GM18526 (cell line): ENCODE data around the gene SLC9A3.

Source experiments
- POLR2A ChIP-seq: IDR thresholded peaks from 3 replicates; pipeline ENCODE4 v1.6.1; 2011; ENCODE audit not compliant: insufficient read length; ENCODE audit errors: extremely low read depth

Gene SLC9A3

DNA sequence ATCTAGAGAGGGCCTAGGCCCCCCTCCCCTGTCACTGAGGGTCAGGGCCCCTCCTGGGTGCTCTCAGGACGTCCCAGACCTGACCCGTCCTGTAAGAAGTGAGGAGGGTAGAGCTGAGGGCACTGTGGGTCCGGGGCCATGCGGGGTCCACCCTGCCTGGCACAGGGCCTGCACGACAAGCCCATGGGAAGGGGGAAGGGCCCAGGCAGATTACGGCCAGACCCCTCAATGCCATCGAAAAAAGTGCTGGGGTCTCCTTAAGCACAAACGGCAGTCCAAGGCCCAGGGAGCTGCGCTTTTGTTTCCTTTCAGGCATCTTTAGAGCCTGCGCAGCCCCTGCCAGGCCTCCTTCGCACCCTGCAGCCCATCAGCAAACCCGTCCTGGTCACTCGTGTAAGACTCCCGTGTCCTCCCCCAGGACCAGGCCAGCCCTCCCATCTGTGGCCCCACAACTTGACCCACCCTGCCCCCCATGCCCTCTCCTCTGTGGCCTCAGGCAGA lies 85.7 kb downstream of the SLC9A3 start:
- no peak for TF ChIP-seq POLR2A

DNA sequence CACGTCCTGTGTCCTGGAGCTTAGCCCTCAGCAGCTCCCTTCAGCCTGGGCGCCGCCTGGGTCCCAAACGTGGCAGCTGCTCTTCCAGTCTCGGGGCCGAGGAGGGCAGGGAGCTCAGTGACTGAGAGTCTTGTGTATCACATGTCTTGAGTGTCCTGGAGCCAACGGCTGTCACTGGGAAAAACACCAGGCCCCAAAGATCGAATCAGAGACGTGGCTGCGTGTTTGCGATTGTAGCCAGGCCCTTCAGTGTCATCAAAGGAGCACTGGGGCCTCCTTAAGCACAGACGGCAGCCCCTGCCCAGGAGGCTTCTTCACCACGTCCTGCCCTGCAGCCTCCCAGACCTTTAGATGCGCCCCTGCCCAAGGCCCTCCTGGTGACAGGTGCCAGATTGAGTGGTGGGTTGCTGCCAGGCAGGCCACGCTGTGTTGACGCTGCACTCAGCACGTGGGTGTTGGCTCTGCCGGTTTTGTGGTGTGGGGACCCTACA lies 86.9 kb downstream of the SLC9A3 start:
- TF ChIP-seq POLR2A = no peak

DNA sequence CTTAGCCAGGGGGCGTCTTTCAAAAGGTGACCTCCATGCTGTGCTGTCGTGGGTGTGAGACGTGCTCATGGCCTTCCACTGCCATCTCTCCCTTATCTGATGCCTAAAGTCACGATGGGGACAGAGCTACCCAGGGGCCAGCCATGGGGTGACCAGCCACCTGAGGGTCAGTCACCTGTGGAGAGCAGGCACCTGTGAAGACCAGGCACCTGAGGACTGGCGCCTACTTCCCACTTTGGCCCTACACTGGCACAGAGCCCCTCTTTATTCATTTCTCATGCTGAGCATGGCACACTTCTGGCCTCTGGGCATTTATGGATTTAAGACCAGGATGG lies 87.6 kb downstream of the SLC9A3 start:
- TF ChIP-seq POLR2A = no peak

DNA sequence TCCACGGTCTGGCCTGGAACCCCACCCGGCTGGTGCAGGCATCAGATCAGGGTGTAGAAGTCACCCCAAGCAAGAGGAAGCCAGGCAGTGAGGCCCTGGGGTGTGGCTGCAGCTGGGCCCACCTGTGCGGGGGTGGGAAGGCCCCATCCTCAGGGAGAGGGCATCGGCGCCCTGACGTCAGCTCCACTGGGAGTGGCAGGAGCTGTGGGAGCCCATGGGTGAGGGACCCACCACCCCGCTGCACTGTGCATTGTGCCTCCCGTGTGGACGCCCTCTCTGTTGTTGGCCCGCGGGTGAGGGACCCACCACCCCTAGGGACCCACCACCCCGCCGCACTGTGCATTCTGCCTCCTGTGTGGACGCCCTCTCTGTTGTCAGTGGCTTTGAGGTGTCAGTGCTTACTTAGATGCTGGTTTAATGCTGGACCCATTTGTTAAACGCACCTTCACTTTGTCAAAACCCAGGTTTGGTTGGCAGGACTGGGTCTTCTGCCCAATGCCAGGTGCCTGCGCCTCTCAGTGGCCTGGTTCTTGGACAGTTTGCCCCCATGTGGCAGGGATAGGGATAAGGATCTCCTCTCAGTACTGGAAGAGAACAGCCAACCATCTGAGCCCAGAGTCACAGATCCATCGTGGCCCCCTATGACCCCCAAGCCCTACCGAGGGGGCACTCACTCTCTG lies 88.1 kb downstream of the SLC9A3 start:
- no peak for TF ChIP-seq POLR2A

DNA sequence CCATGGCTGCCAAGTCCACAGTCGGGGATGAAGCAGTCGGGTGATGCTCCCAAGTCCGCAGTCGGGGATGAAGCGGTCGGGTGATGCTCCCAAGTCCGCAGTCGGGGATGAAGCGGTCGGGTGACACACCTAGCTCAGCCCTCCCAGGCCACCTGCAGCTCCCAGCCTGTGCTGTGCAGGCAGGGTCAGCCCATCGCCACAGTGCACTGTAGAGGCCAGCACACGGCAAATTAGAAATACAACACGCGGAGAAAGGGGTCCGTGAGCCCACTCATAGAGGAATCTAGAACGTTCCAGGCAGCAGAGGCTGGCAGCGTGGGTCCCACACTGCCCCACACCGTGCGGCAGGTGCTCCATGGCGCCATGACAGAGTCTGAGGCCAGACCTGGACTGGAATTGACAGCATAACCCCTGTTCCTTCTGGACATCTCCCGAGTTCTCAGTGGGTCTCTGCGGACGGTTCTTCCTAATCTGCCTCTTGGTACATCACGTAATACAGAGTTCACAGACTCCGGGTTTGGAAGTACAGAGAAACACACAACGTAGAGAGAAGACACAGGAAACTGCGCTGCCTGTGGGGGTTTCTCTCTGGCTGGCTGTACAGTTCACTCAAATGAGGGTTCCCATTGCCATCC lies 89.0 kb downstream of the SLC9A3 start:
- no peak for TF ChIP-seq POLR2A

DNA sequence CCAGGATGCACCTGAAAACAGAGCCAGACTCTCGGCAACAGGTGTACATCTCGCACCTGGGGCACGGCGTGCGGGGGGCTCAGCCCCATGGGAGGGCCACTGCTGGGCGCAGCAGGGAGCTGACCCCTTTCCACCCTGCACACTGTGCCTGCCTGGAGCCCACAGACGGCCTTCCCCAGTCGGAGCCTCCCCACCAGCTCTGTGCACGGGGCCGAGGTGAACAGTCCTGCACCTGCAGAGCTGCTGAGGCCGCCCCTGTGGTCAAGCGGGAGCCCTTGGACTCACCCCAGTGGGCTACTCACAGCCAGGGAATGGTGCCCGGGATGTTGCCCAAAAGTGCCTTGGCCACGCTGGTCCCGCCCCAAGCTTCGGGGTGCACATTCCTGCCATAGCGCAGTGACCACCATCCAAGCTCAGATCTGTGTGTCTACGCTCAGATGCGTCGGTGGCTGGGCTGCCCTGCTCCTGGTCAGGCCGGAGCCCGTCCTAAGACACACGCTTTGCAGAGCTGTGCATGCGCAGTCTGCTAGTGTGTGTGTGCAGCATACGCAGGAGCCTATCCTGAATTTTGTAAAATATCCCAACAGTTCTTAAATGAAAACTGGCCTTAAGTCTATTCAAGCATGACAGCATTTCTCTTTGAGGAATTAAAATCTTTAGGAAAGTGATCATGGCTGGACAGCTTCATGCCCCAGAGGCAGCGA lies 89.7 kb downstream of the SLC9A3 start:
- no peak for TF ChIP-seq POLR2A

DNA sequence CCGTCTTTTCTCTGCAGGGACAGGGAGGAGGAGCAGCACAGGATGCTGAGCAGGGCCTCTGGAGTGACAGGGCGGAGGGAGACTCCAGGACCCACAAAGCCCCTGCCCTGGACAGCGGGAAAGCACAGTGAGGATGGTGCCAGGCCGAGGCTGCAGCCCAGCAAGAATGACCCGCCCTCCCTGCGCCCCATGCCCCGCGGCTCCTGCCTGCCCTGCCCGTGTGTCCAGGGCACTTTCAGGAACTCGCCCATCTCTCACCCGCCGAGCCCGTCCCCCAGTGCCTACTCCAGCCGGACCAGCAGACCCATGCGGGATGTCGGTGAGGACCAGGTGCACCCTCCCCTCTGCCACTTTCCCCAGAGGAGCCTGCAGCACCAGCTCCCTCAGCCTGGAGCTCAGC lies 90.4 kb downstream of the SLC9A3 start:
- no peak for TF ChIP-seq POLR2A

DNA sequence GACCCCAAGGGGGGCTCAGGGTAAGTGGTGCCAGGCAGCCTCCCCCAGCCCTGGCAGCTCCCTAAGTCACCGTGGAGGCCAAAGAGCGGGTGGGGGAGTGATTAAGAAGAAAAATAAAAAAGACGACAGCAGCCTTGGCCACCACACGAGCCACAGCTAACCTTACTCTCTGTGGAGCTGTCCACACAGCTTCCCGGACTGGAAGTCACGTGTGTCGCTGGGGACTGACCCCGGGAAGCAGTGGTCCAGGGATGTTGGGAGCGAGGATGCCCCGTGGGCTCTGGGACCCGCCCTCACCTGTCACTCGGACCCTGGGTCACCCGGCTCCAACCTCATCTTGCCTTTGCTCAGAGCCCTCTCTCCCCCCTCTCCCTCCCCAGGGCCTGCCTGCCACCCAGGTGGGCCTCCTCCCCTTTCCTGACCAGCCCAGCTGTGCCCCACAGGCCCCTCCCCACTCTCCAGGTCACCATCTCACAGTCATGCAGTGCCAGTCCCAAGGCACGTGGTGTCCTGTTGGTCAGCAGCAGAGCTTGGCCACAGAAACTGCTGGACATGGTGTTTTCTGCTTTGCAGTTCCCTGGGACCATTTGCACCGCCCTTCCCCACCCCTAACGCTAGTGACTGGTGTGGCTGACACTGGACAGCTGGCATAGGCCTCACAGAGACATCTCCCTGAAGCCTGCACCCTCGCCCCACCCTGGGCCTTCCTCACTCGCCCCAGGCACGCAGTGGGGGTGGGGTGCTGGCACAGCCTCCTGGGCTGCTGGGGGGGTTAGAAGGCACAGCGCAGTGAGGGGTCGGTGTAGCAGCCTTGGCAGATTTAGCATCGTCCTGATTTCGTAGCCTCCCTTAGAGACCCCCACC lies 91.1 kb downstream of the SLC9A3 start:
- no peak for TF ChIP-seq POLR2A

DNA sequence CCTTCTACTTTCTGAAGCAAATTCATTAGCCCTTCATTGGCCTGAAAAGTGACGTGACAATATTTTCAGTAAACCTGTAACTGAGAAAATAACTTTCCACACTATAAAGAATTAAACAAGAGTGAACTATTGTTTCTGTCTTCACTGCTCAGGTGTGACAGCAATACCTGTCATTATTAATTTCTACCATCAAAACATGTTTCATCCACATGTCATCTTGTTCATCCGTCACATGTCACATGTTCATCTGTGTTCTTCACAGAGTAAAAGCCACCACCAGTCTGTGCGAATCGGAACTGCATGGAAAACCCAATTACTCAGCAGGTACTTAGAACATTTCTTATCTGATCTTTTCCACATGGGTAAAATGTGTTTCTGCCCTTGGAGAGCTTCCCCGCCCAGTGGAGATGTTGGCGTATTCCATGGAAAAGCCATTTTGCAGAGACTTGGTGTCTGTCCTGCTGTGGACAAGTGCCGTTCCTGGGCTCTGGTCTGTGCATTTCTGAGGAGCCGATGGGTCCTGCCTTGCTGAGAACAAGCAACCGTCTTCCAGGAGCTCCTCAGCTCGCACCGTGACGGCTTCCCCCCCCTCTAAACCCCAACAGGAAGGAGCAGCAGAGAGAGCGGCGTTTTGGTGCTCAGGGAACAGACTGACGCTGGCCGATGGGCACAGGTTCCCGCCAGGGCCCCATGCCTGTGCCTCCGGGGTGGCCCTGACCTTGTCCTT lies 91.9 kb downstream of the SLC9A3 start:
- TF ChIP-seq POLR2A = no peak

DNA sequence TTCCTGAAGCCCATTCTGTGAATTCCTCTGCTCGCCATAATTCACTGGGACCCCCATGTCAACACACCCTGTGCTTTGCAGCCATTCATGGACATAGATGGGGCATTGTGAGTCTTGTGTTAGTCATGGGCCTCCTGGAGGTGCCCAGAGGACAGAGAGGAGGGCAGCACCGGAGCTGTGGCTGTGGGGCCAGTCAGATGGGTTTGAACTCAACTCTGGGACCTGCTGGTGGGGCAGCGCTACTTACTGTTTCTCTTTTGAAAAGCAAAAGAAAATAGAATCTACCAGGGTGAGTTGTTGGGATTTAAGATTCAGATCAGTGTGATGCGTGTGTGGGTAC lies 92.6 kb downstream of the SLC9A3 start:
- TF ChIP-seq POLR2A = no peak

DNA sequence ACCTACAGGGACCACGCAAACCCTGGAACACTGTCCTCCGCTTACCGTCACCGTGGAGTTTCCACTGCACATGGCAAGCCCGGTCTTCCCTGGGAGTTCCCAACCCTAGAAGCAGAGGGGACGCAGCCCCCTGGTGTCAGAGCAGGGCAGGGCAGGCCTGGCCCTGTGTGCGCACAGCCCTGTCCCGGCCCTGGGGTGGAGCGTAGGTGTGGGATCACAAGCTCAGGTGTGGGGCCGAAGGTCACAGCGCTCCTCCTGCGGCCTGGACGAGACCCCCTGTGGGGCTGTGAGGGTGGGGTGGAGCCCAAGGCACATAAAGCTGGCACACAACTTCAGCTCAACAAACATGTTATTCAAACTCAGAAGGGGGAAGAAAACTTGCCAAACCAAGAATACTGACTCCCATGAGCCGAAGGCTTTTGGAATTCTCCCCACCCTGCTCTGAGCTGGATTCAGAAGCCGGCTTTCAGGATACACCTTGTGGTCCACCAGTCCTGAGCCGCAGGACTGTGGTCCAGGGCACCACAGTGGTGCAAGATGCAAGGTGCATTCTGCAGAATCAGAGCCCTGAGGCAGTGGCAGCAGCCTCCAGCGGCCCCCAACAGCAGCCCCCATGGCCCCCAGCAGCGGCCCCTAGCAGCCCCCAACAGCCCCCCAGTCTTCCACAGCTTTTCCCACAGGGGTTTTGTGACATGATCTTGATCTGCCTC lies 93.1 kb downstream of the SLC9A3 start:
- TF ChIP-seq POLR2A = no peak

DNA sequence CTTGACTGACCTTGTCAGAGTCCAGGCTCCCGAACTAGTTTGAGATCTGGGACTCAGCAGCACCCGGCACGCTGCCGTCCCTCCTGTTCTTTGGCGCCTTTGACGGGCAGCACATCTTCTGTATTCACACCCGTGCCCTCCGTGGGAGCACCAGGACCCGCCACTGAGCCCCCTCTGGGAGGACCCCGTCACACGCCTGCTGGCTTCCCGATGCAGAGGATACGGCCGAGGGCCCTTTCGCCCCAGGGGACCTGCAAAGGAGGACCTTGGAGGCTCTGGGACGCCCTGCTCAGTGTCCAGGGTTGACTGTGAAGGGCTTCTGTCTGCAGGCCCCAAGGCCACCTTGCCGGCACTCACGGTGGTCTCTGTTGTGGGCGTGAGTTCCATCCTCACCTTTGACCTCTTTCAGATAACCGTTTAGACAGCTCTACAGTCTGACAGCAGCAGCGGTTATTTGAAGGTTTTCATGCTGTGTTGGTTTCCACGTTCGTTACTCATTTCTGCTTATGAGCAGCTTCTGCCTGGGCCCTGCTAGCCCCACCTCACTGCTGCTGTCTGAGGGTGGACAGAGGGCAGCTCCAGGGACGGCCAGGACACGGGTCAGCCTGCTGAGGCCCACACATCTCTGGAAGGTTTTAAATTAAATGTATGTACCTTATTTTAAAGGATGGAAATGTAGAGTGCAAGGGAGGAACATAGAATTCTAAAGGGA lies 93.9 kb downstream of the SLC9A3 start:
- no peak for TF ChIP-seq POLR2A

DNA sequence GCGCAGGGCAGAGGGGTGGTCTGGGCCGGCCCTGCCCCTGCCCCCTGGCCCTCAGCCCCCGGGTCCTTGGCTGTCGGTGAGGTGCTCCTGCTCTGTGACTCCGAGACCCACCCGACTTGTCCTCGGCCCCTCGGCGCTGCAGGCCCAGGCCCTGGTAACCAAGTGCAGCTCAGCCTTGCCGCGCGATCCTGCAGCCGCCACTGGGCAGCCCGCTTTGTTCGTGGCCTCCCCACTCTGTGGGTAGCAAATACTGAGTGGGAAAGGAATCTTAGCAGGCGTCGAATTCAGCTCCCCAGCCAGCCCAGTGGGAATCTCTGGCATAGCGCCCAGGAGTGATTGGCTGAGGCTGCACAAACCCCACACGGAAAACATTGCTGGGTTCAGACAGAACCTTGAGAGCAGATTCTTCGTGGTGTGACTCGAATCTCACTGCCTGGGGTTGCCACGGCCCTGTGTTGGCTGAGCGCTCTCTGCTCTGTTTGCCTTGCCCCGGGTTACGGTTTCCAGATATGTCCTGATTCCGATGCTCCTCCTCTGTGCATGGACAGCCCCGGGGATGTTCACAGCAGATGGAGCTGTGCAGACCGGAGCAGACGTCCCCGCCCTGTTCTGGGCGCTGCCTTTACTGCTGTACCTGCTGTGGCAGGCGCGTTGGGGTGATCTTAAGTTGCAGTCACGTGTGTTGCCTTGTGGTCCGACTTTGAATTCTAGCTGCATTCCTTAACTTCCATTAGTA lies 94.6 kb downstream of the SLC9A3 start:
- no peak for TF ChIP-seq POLR2A

DNA sequence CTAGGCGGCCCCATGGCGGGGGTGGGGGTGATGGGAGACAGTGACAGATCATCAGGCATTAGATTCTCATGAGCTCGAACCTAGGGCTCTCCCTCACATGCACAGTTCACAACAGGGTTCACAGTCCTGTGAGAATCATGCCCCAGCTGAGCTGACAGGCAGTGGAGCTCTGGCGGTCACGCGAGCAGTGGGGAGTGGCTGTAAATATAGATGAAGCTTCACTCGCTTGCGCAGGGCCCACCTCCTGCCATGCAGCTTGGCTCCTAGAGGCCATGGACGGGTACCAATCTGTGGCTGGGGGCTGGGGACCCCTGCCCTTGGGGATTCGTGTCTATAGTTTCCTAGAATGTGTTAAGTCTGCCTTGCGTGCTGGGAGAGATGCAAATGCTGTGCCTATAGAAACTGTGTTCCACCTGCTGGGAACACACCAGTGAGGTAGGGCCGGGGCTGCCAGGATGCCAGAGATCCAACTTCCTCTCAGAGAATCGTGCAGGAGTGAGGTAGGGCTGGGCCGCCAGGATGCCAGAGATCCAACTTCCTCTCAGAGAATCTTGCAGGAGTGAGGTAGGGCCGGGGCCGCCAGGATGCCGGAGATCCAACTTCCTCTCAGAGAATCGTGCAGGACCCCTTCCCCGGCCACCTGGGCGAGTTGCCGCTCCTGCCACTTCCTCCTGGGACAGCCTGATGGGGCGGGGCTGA lies 95.3 kb downstream of the SLC9A3 start:
- no peak for TF ChIP-seq POLR2A
